Body of pancreas (tissue), 4 donors: ENCODE measurements around the gene CCNL2. TPM values are rescaled to one million over a fixed set of nuclear protein-coding genes. Genes with fewer than 3 reads are reported as not detected.

Experiments used
- ATAC-seq: fragments of 150-250 bp; one replicate; pipeline ENCODE4 v1.9.1; 2016
- DNase-seq, 4 donors: peaks; one replicate each; pipeline ENCODE4 v3.0.0-alpha.2; 2019
- H3K27ac ChIP-seq, 4 donors: fragments of 200-600 bp; sonication (generic); 1 replicate in 3 of 4; 2 replicates in 1 of 4; pipeline versions ENCODE4 v1.5.1 to v1.6.1; 2016 to 2019; ENCODE audit warnings: mild to moderate bottlenecking in 1 of 4, mixed read lengths in 1 of 4, moderate library complexity in 1 of 4
- H3K27me3 ChIP-seq, 2 donors: fragments of 200-600 bp; sonication (generic); one replicate each; pipeline ENCODE4 v1.6.0; 2016; ENCODE audit warnings: mild to moderate bottlenecking in 1 of 2
- H3K36me3 ChIP-seq, 2 donors: fragments of 200-600 bp; sonication (generic); replicated peaks in 1 of 2; 2 replicates each; pipeline ENCODE4 v1.5.1; 2016; ENCODE audit warnings: low read depth in 2 of 2; ENCODE audit not compliant: insufficient read depth in 1 of 2
- H3K4me1 ChIP-seq: fragments of 200-600 bp; sonication (generic); one replicate; pipeline ENCODE4 v1.6.0; 2016
- H3K4me3 ChIP-seq, 2 donors: fragments of 200-600 bp; sonication (generic); 1 replicate in 1 of 2; 2 replicates in 1 of 2; pipeline ENCODE4 v1.5.1; 2016 to 2019
- H3K9me3 ChIP-seq, 3 donors: fragments of 200-600 bp; sonication (generic); 1 replicate in 2 of 3; 2 replicates in 1 of 3; pipeline ENCODE4 v1.5.1; 2016
- CTCF ChIP-seq, 7 experiments: fragments of 450-650 bp in 4 of 7; fragments of 200-600 bp in 3 of 7; sonication (generic) in 3 of 7; IDR thresholded peaks; one replicate each; pipeline ENCODE4 v1.5.1; 2016 to 2019; ENCODE audit warnings: antibody characterized with exemption in 7 of 7
- POLR2A ChIP-seq, 3 donors: fragments of 450-650 bp; IDR thresholded peaks; one replicate each; pipeline ENCODE4 v1.6.1; 2016; ENCODE audit warnings: antibody characterized with exemption in 3 of 3, mild to moderate bottlenecking in 2 of 3
- WGBS, 2 donors: methylation state at CpG; one replicate each; pipeline ENCODE4 v1.1.5; 2017; 5-methylcytosine and 5-hydroxymethylcytosine counted together
- intact Hi-C: fragments of 100-400 bp; cut with DNase I; formaldehyde crosslinking; loops from one replicate; pipeline ENCODE4 v1.15.1; 2023
- total RNA-seq, 2 donors: library from RNA; depleted of rRNA; stranded (reverse); fragments of >200 nt; gene quantifications; one replicate each; pipeline ENCODE4 v1.1.0, GENCODE V29; 2016

Gene CCNL2
- total RNA-seq, 2 donors from 2014 or later: 225 to 246 TPM

- no peak overlapping the region for H3K4me3 ChIP-seq
- DNase-seq (peak; percentile 40 to 55 (median 48)), ATAC-seq (no peak)
- WGBS, 2 donors: 59 to 61% methylated on average over 20 of the region's 20 CpGs
- H3K27me3 ChIP-seq: no peaks in the 10 kb centered on the region
- TF ChIP-seq CTCF (IDR thresholded peaks at IDR 0.05) (peak in 6 of 7 experiments; percentile 27 to 57 (median 42)), POLR2A (IDR thresholded peaks at IDR 0.05) (no peak)
- intact Hi-C loops: loop anchor here (5.0 kb wide), 1 partner anchor 35 kb away; the partner anchor contains the start of gene VWA1
- peaks cover 45% of the 10 kb centered on the region for H3K4me1 ChIP-seq
- H3K36me3 ChIP-seq: peaks cover 0 to 5% of the 10 kb centered on the region in 2 donors
- H3K9me3 ChIP-seq: no peaks in the 10 kb centered on the region
- H3K27ac ChIP-seq: peak overlapping the region in 2 of 4 donors; percentile 18 to 30
These were observed 3.2 kb upstream of the CCNL2 start for GRCh38 chr1:1402072-1402900.

GRCh38 chr1:1401457-1402010 lies 2.4 kb upstream of the CCNL2 start:
- peaks cover 51% of the 10 kb centered on the region for H3K4me1 ChIP-seq
- intact Hi-C loops: loop anchor here (5.0 kb wide), 1 partner anchor 36 kb away; the partner anchor contains the start of gene VWA1
- no peak for DNase-seq
- H3K27ac ChIP-seq: peak overlapping the region in 1 of 4 donors; percentile 30
- no peak for TF ChIP-seq POLR2A (IDR thresholded peaks at IDR 0.05)
- no peak for TF ChIP-seq CTCF (IDR thresholded peaks at IDR 0.05)
- no peak overlapping the region for H3K4me3 ChIP-seq
- no peaks in the 10 kb centered on the region for H3K27me3 ChIP-seq
- H3K9me3 ChIP-seq: no peaks in the 10 kb centered on the region
- WGBS, 2 donors: 80 to 82% methylated on average over 7 of the region's 7 CpGs
- no peak for ATAC-seq
- H3K36me3 ChIP-seq: peaks cover 0 to 5% of the 10 kb centered on the region in 2 donors

- peak overlapping the region in 3 of 4 donors; percentile 54 to 85 (median 83) for H3K27ac ChIP-seq
- H3K4me3 ChIP-seq: no peak overlapping the region
- H3K9me3 ChIP-seq: no peaks in the 10 kb centered on the region
- H3K27me3 ChIP-seq: no peaks in the 10 kb centered on the region
- DNase-seq (no peak), ATAC-seq (no peak)
- H3K36me3 ChIP-seq: peaks cover 0 to 5% of the 10 kb centered on the region in 2 donors
- TF ChIP-seq POLR2A (IDR thresholded peaks at IDR 0.05): no peak
- no peak for TF ChIP-seq CTCF (IDR thresholded peaks at IDR 0.05)
- intact Hi-C loops: loop anchor here (5.0 kb wide), 1 partner anchor 36 kb away; the partner anchor contains the start of gene VWA1
- WGBS, 2 donors: 55 to 74% methylated on average over 14 to 22 of the region's 22 CpGs
- peaks cover 44% of the 10 kb centered on the region for H3K4me1 ChIP-seq
These were observed 1.7 kb upstream of the CCNL2 start for GRCh38 chr1:1400576-1401456.

GRCh38 chr1:1399872-1400575 lies 889 bp upstream of the CCNL2 start:
- H3K36me3 ChIP-seq: peaks cover 0 to 7% of the 10 kb centered on the region in 2 donors
- 3 to 38% methylated on average over 2 to 31 of the region's 34 CpGs for WGBS, 2 donors
- no peak for DNase-seq
- intact Hi-C loops: loop anchor here (5.0 to 10.0 kb wide), 2 partner anchors 37 to 95 kb away; partner anchors contain the start of gene VWA1
- H3K4me1 ChIP-seq: peaks cover 36% of the 10 kb centered on the region
- H3K27me3 ChIP-seq: no peaks in the 10 kb centered on the region
- peak overlapping the region; percentile 39 to 85 (median 68) for H3K27ac ChIP-seq
- no peaks in the 10 kb centered on the region for H3K9me3 ChIP-seq
- peak overlapping the region; percentile 84 to 96 for H3K4me3 ChIP-seq
- no peak for TF ChIP-seq POLR2A (IDR thresholded peaks at IDR 0.05)
- no peak for TF ChIP-seq CTCF (IDR thresholded peaks at IDR 0.05)
- ATAC-seq: no peak
